Panc1 (cell line): Measurements from ENCODE around the gene UPF2. TPM values are rescaled to one million over a fixed set of nuclear protein-coding genes. Genes with fewer than 3 reads are reported as not detected.

Experiments used
- ATAC-seq: fragments of 200-7000 bp; cut with Tn5 transposase; 2 replicates; pipeline ENCODE4 v1.9.1; 2020; ENCODE audit warnings: mild to moderate bottlenecking, moderate library complexity
- BruUV-seq: library from RNA; stranded (reverse); fragments of 400-500 nt; replicated peaks from 2 replicates; lab custom pipeline; 2021; lab: Mats Ljungman, UMichigan
- CTCF ChIA-PET: fragments of 300-600 bp; sonication (Branson Sonifier 250); formaldehyde crosslinking; loops from one replicate; lab custom pipeline; 2022; ENCODE audit warnings: antibody characterized with exemption; lab: Charles Lee
- POLR2A ChIA-PET: fragments of 300-600 bp; sonication (Branson Sonifier 250); formaldehyde crosslinking; loops from one replicate; lab custom pipeline; 2022; ENCODE audit warnings: antibody characterized with exemption; lab: Charles Lee
- DNase-seq: peaks from one replicate; pipeline ENCODE4 v3.0.0-alpha.2; 2010; ENCODE audit warnings: low read depth, low spot score
- H3K27ac ChIP-seq: 2 replicates; pipeline ENCODE4 v1.5.1; 2011; ENCODE audit warnings: mild to moderate bottlenecking, low read length, inconsistent platforms
- H3K27me3 ChIP-seq: fragments of 200-500 bp; sonication (Bioruptor generic); 2 replicates; pipeline ENCODE4 v1.6.0; 2014; ENCODE audit warnings: low read length, inconsistent platforms; ENCODE audit not compliant: control insufficient read depth, insufficient read depth
- H3K36me3 ChIP-seq: fragments of 200-500 bp; sonication (Bioruptor generic); 2 replicates; pipeline ENCODE4 v1.5.1; 2014; ENCODE audit warnings: inconsistent platforms, mild to moderate bottlenecking, low read length, moderate library complexity; ENCODE audit not compliant: control insufficient read depth, insufficient read depth
- H3K4me1 ChIP-seq: 2 replicates; pipeline ENCODE4 v1.5.1; 2011; ENCODE audit warnings: inconsistent platforms, mild to moderate bottlenecking, low read length, moderate library complexity; ENCODE audit not compliant: control insufficient read depth, insufficient read depth
- H3K4me3 ChIP-seq, 2 experiments: 2 replicates each; pipeline ENCODE4 v1.5.1; 2011 to 2012; ENCODE audit warnings: low read depth in 2 of 2, low read length in 2 of 2, mild to moderate bottlenecking in 2 of 2, inconsistent platforms in 1 of 2, moderate library complexity in 1 of 2
- H3K9me3 ChIP-seq: fragments of 200-500 bp; sonication (Bioruptor generic); 2 replicates; pipeline ENCODE4 v1.5.1; 2014; ENCODE audit warnings: low read depth, mild to moderate bottlenecking, inconsistent platforms, low read length, moderate library complexity; ENCODE audit not compliant: control insufficient read depth, insufficient read depth
- CTCF ChIP-seq: fragments of 450-650 bp; IDR thresholded peaks from 2 replicates; pipeline ENCODE4 v1.5.1; 2017; ENCODE audit warnings: mild to moderate bottlenecking
- POLR2AphosphoS5 ChIP-seq: IDR thresholded peaks from 2 replicates; pipeline ENCODE4 v1.6.1; 2012; ENCODE audit warnings: mild to moderate bottlenecking, low read depth, low read length, moderate library complexity
- SIN3A ChIP-seq: IDR thresholded peaks from 2 replicates; pipeline ENCODE4 v1.6.1; 2012; ENCODE audit warnings: low read depth, mild to moderate bottlenecking, low read length, moderate library complexity, borderline replicate concordance; ENCODE audit not compliant: insufficient read depth
- TCF7L2 ChIP-seq: IDR thresholded peaks from 2 replicates; pipeline ENCODE4 v1.6.1; 2011; ENCODE audit warnings: mild to moderate bottlenecking, low read depth, low read length, inconsistent platforms
- in situ Hi-C: cut with HindIII; loops from 2 replicates; pipeline ENCODE4 v1.10.0; 2016; ENCODE audit warnings: low sequenced_read_pairs, low pct_unique_long_range_greater_than_20kb
- intact Hi-C: fragments of 100-400 bp; cut with micrococcal nuclease; formaldehyde crosslinking; loops from one replicate; pipeline ENCODE4 v1.10.0; 2022; ENCODE audit not compliant: unreplicated experiment
- total RNA-seq: library from RNA; stranded (reverse); gene quantifications from one replicate; pipeline ENCODE4 v1.2.1, GENCODE V29; 2021; ENCODE audit not compliant: unreplicated experiment
- TF ChIP-seq, protein P1 (sequence below), 2 experiments: IDR thresholded peaks; 2 replicates each; pipeline ENCODE4 v1.6.1; 2011 to 2012; ENCODE audit warnings: low read depth in 2 of 2, control low read depth in 1 of 2, low read length in 1 of 2, mild to moderate bottlenecking in 1 of 2, moderate library complexity in 1 of 2; ENCODE audit not compliant: insufficient read depth in 1 of 2

The UPF2 gene
- total RNA-seq, 1 experiment from 2014 or later = 19.1 TPM

GRCh38 chr10:11910102-11910501 lies 132.5 kb downstream of the UPF2 start:
- ATAC-seq = no peak
- DNase-seq = no peak
- in situ Hi-C loops = no loop called here

DNA sequence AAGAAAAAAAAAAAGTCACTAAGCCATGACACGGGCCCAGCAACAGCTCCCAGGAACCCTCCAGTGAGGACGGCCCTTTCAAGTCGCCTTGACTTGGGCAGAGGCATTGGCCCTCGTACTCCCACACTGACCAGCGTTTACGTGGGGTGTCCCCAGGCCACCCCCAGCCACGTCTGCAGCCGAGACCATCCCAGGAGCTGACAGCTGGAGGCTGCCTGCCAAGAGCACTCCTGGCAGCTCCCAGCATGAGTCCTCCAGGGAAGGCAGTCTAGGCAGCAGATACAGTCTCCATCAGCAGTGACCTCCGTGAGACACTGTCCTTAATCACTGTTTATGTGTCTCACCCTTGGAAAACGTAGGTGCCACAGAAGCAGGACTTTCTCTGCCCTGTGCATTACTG lies 133.0 kb downstream of the UPF2 start:
- no peaks in the 10 kb centered on the region for H3K27me3 ChIP-seq
- no peak for ATAC-seq
- H3K4me1 ChIP-seq = no peaks in the 10 kb centered on the region
- ChIA-PET POLR2A (no interaction called here), CTCF (no interaction called here)
- no TSS peak for BruUV-seq
- DNase-seq = no peak
- TF ChIP-seq, protein P1, sequence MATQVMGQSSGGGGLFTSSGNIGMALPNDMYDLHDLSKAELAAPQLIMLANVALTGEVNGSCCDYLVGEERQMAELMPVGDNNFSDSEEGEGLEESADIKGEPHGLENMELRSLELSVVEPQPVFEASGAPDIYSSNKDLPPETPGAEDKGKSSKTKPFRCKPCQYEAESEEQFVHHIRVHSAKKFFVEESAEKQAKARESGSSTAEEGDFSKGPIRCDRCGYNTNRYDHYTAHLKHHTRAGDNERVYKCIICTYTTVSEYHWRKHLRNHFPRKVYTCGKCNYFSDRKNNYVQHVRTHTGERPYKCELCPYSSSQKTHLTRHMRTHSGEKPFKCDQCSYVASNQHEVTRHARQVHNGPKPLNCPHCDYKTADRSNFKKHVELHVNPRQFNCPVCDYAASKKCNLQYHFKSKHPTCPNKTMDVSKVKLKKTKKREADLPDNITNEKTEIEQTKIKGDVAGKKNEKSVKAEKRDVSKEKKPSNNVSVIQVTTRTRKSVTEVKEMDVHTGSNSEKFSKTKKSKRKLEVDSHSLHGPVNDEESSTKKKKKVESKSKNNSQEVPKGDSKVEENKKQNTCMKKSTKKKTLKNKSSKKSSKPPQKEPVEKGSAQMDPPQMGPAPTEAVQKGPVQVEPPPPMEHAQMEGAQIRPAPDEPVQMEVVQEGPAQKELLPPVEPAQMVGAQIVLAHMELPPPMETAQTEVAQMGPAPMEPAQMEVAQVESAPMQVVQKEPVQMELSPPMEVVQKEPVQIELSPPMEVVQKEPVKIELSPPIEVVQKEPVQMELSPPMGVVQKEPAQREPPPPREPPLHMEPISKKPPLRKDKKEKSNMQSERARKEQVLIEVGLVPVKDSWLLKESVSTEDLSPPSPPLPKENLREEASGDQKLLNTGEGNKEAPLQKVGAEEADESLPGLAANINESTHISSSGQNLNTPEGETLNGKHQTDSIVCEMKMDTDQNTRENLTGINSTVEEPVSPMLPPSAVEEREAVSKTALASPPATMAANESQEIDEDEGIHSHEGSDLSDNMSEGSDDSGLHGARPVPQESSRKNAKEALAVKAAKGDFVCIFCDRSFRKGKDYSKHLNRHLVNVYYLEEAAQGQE (IDR thresholded peaks at IDR 0.05; ENCODE audit: insufficient read depth in 1 of 2, low read depth in 2 of 2, low read length in 1 of 2) = no peak
- no peak for TF ChIP-seq POLR2AphosphoS5
- no peak for TF ChIP-seq CTCF
- no peak for TF ChIP-seq TCF7L2
- no peak for TF ChIP-seq SIN3A
- intact Hi-C loops (no loop called here), in situ Hi-C loops (no loop called here)
- no peaks in the 10 kb centered on the region for H3K36me3 ChIP-seq
- H3K27ac ChIP-seq = no peak overlapping the region
- H3K9me3 ChIP-seq = no peaks in the 10 kb centered on the region
- H3K4me3 ChIP-seq = no peak overlapping the region

More at GRCh38 chr10:11910102-11910501, 132.5 kb downstream of the UPF2 start:
- ChIA-PET CTCF (no interaction called here), POLR2A (no interaction called here)
- Histone ChIP-seq H3K9me3 (no peaks in the 10 kb centered on the region), H3K27ac (no peak overlapping the region), H3K27me3 (no peaks in the 10 kb centered on the region), H3K4me3 (no peak overlapping the region), H3K4me1 (no peaks in the 10 kb centered on the region), H3K36me3 (no peaks in the 10 kb centered on the region)
- TF ChIP-seq CTCF = no peak
- no peak for TF ChIP-seq SIN3A
- TF ChIP-seq TCF7L2 = no peak
- TF ChIP-seq POLR2AphosphoS5 = no peak
- TF ChIP-seq, protein P1 (IDR thresholded peaks at IDR 0.05; ENCODE audit: insufficient read depth in 1 of 2, low read depth in 2 of 2, low read length in 1 of 2) = no peak
- BruUV-seq = no TSS peak
- intact Hi-C loops = no loop called here
